IMR-90 (cell line): ENCODE measurements around the gene TELO2. TPM values are rescaled to one million over a fixed set of nuclear protein-coding genes. Genes with fewer than 3 reads are reported as not detected.

Experiments
- ATAC-seq: fragments of 200-7000 bp; cut with Tn5 transposase; 2 replicates; pipeline ENCODE4 v1.9.1; 2020; ENCODE audit warnings: low read depth, mild to moderate bottlenecking, moderate library complexity
- BruUV-seq: library from RNA; stranded (reverse); fragments of 400-500 nt; replicated peaks from 2 replicates; lab custom pipeline; 2021; lab: Mats Ljungman, UMichigan
- CTCF ChIA-PET: fragments of 300-600 bp; formaldehyde crosslinking; extraction: SDS; loops from one replicate; lab custom pipeline; 2021; ENCODE audit warnings: antibody characterized with exemption; lab: Yijun Ruan, JAX
- POLR2A ChIA-PET: fragments of 300-600 bp; sonication (Branson Sonifier 250); formaldehyde crosslinking; loops from one replicate; lab custom pipeline; 2022; ENCODE audit warnings: antibody characterized with exemption; ENCODE audit not compliant: unreplicated experiment; lab: Charles Lee
- DNase-seq: peaks from one replicate; pipeline ENCODE4 v3.0.0; 2013
- H2AFZ ChIP-seq: replicated peaks from 2 replicates; pipeline ENCODE3; 2013; ENCODE audit warnings: low read length, mild to moderate bottlenecking; ENCODE audit not compliant: poor library complexity
- H2AK5ac ChIP-seq: 2 replicates; pipeline ENCODE4 v1.6.1; 2013; ENCODE audit warnings: low read depth, low read length, inconsistent platforms
- H2AK9ac ChIP-seq: replicated peaks from 2 replicates; pipeline ENCODE3; 2013; ENCODE audit warnings: mild to moderate bottlenecking, low read depth, low read length, moderate library complexity; ENCODE audit not compliant: poor library complexity
- H2BK120ac ChIP-seq: 2 replicates; pipeline ENCODE4 v1.6.1; 2013; ENCODE audit warnings: low read depth, low read length, inconsistent platforms
- H2BK15ac ChIP-seq: 3 replicates; pipeline ENCODE4 v1.6.1; 2013; ENCODE audit warnings: low read depth, low read length, inconsistent platforms
- H2BK20ac ChIP-seq: 2 replicates; pipeline ENCODE4 v1.6.1; 2013; ENCODE audit warnings: low read depth, mild to moderate bottlenecking, inconsistent platforms, low read length, moderate library complexity
- H2BK5ac ChIP-seq: 2 replicates; pipeline ENCODE4 v1.6.1; 2013; ENCODE audit warnings: mild to moderate bottlenecking, low read depth, low read length, inconsistent platforms; ENCODE audit not compliant: poor library complexity, severe bottlenecking
- H3K14ac ChIP-seq: replicated peaks from 2 replicates; pipeline ENCODE4 v1.6.1; 2013; ENCODE audit warnings: low read depth, low read length, inconsistent platforms
- H3K18ac ChIP-seq: 2 replicates; pipeline ENCODE4 v1.6.1; 2013; ENCODE audit warnings: low read depth, low read length, control low read depth
- H3K23ac ChIP-seq: 2 replicates; pipeline ENCODE4 v1.6.1; 2013; ENCODE audit warnings: low read depth, low read length, inconsistent platforms
- H3K27ac ChIP-seq: 2 replicates; pipeline ENCODE4 v1.5.1; 2013; ENCODE audit warnings: mild to moderate bottlenecking, control low read depth, low read length; ENCODE audit not compliant: insufficient read depth
- H3K27me3 ChIP-seq: 2 replicates; pipeline ENCODE4 v1.6.1; 2013; ENCODE audit warnings: low read length; ENCODE audit not compliant: control insufficient read depth, insufficient read depth
- H3K36me3 ChIP-seq: 2 replicates; pipeline ENCODE4 v1.6.1; 2013; ENCODE audit warnings: low read length, mixed read lengths; ENCODE audit not compliant: control insufficient read depth, insufficient read depth
- H3K4ac ChIP-seq: 2 replicates; pipeline ENCODE4 v1.6.1; 2013; ENCODE audit warnings: low read depth, low read length, inconsistent platforms
- H3K4me1 ChIP-seq: 2 replicates; pipeline ENCODE4 v1.6.1; 2013; ENCODE audit warnings: low read length, mixed read lengths; ENCODE audit not compliant: control insufficient read depth, insufficient read depth
- H3K4me2 ChIP-seq: 2 replicates; pipeline ENCODE4 v1.6.1; 2013; ENCODE audit warnings: low read depth, mild to moderate bottlenecking, control low read depth, low read length, moderate library complexity
- H3K4me3 ChIP-seq: 2 replicates; pipeline ENCODE4 v1.5.1; 2013; ENCODE audit warnings: low read depth, mild to moderate bottlenecking, control low read depth, low read length, moderate library complexity; ENCODE audit not compliant: insufficient read depth
- H3K56ac ChIP-seq: 2 replicates; pipeline ENCODE4 v1.6.1; 2013; ENCODE audit warnings: low read length, inconsistent platforms; ENCODE audit not compliant: insufficient read depth; ENCODE audit errors: extremely low read depth
- H3K79me1 ChIP-seq, 2 experiments: 2 replicates each; pipeline ENCODE4 v1.6.1; 2013; ENCODE audit warnings: low read length in 2 of 2, inconsistent platforms in 1 of 2, low read depth in 1 of 2
- H3K9ac ChIP-seq: 2 replicates; pipeline ENCODE4 v1.6.1; 2013; ENCODE audit warnings: low read depth, low read length, control low read depth
- H3K9me1 ChIP-seq: 2 replicates; pipeline ENCODE4 v1.6.1; 2013; ENCODE audit warnings: low read length, inconsistent platforms; ENCODE audit not compliant: insufficient read depth
- H3K9me3 ChIP-seq: 2 replicates; pipeline ENCODE4 v1.6.1; 2013; ENCODE audit warnings: low read length; ENCODE audit not compliant: control insufficient read depth, insufficient read depth
- H4K20me1 ChIP-seq: 2 replicates; pipeline ENCODE4 v1.6.1; 2013; ENCODE audit warnings: low read length, inconsistent platforms; ENCODE audit not compliant: insufficient read depth
- H4K5ac ChIP-seq: 2 replicates; pipeline ENCODE4 v1.6.1; 2013; ENCODE audit warnings: mild to moderate bottlenecking, low read depth, low read length, control low read depth
- H4K8ac ChIP-seq, 2 experiments: 2 replicates each; pipeline ENCODE4 v1.6.1; 2013; ENCODE audit warnings: low read depth in 2 of 2, low read length in 2 of 2, control low read depth in 1 of 2, inconsistent platforms in 1 of 2
- H4K91ac ChIP-seq: 2 replicates; pipeline ENCODE4 v1.6.1; 2013; ENCODE audit warnings: low read depth, low read length, inconsistent platforms; ENCODE audit not compliant: insufficient read depth
- ELK1 ChIP-seq: fragments of 150-350 bp; IDR thresholded peaks from 2 replicates; pipeline ENCODE4 v1.6.1; 2016; ENCODE audit warnings: low read depth, mild to moderate bottlenecking, low read length, moderate library complexity, borderline replicate concordance
- MAZ ChIP-seq: IDR thresholded peaks from 2 replicates; pipeline ENCODE4 v1.6.1; 2012; ENCODE audit warnings: low read depth, mild to moderate bottlenecking, low read length, improper control_type of control experiment, moderate library complexity, borderline replicate concordance
- POLR2A ChIP-seq: IDR thresholded peaks from 2 replicates; pipeline ENCODE4 v1.6.1; 2012; ENCODE audit warnings: mild to moderate bottlenecking, low read depth, low read length
- RFX5 ChIP-seq: IDR thresholded peaks from 2 replicates; pipeline ENCODE4 v1.8.0; 2012; ENCODE audit warnings: low read depth, mild to moderate bottlenecking, low read length, moderate library complexity
- WGBS, 2 experiments: methylation state at CpG; one replicate each; pipeline versions ENCODE4 v1.1.5 to v1.1.7; 2013; ENCODE audit warnings: missing lambda C conversion rate in 2 of 2; ENCODE audit not compliant: insufficient read length in 1 of 2; ENCODE audit errors: extremely low coverage in 2 of 2; 5-methylcytosine and 5-hydroxymethylcytosine counted together
- dilution Hi-C: fragments of 300-500 bp; cut with HindIII; formaldehyde crosslinking; loops from one replicate; pipeline ENCODE4 v1.14.3; 2018; ENCODE audit warnings: low sequenced_read_pairs; ENCODE audit not compliant: unreplicated experiment
- in situ Hi-C: fragments of 300-500 bp; cut with MboI; formaldehyde crosslinking; loops from 3 replicates; pipeline ENCODE4 v1.14.3; 2019; ENCODE audit warnings: low sequenced_read_pairs, inconsistent platforms, mixed read lengths
- intact Hi-C: fragments of 100-400 bp; cut with micrococcal nuclease; formaldehyde crosslinking; loops from 2 replicates; pipeline ENCODE4 v1.10.0; 2022
- polyA plus RNA-seq, 3 experiments: library from polyadenylated mRNA; depleted of rRNA; stranded (reverse); fragments of >200 nt; gene quantifications; 2 replicates each; pipeline ENCODE4 v1.2.3, GENCODE V29; 2012; ENCODE audit warnings: low replicate concordance in 1 of 3
- total RNA-seq: library from RNA; depleted of rRNA; stranded (reverse); fragments of >200 nt; gene quantifications from 2 replicates; pipeline ENCODE4 v1.2.3, GENCODE V29; 2012

Gene TELO2
- total and polyA plus RNA-seq, 2 of the 4 experiments (the other 2 are of a cell fraction) = 6.6 to 26.6 TPM

GRCh38 chr16:1501630-1502029, 8.5 kb downstream of the TELO2 start:
- intact Hi-C loops (no loop called here), dilution Hi-C loops (no loop called here), in situ Hi-C loops (no loop called here)
- CTCF ChIA-PET = interaction anchor here (0.6 kb wide), 1 partner anchor 32 kb away, joined by 3 read pairs; the partner anchor contains the start of gene TMEM204
- Histone ChIP-seq H3K27me3 (no peaks in the 10 kb centered on the region), H3K4me3 (no peak overlapping the region), H3K27ac (no peak overlapping the region), H3K9me1 (no peaks in the 10 kb centered on the region), H4K91ac (no peak overlapping the region), H3K4me2 (no peak overlapping the region), H3K4ac (no peak overlapping the region), H3K36me3 (peaks cover 54% of the 10 kb centered on the region), H2BK120ac (no peak overlapping the region), H3K56ac (no peak overlapping the region), H2AFZ (no peak overlapping the region), H4K20me1 (no peaks in the 10 kb centered on the region), H3K4me1 (no peaks in the 10 kb centered on the region), H4K5ac (no peak overlapping the region), H2BK20ac (no peak overlapping the region), H4K8ac (no peak overlapping the region), H2AK5ac (no peak overlapping the region), H3K9me3 (no peaks in the 10 kb centered on the region), H2BK5ac (no peak overlapping the region), H3K79me1 (peaks cover 0 to 10% of the 10 kb centered on the region in 2 experiments; a peak in 1 of 4 replicates), H3K18ac (no peak overlapping the region), H3K14ac (no peak overlapping the region), H2AK9ac (peak overlapping the region; percentile 1), H2BK15ac (no peak overlapping the region), H3K23ac (no peak overlapping the region), H3K9ac (no peak overlapping the region)
- POLR2A ChIA-PET = no interaction called here
- WGBS, 2 experiments = 100% methylated on average over 2 of the region's 23 CpGs; no CpG with 5 or more reads in 1 of the 2 experiments
- ATAC-seq = no peak
- TF ChIP-seq ELK1 (no peak), RFX5 (no peak), MAZ (no peak), POLR2A (no peak)
- BruUV-seq = no TSS peak
- no peak for DNase-seq
